HCT116 (cell line): ENCODE measurements around the gene NAGA.

Experiments used
- CTCF ChIP-seq, 3 experiments: fragments of 200-600 bp in 1 of 3; sonication (generic) in 1 of 3; IDR thresholded peaks in 2 of 3; conservative IDR thresholded peaks in 1 of 3; 2 replicates each; pipeline ENCODE4 v1.5.1; 2012 to 2017; ENCODE audit warnings: low read depth in 2 of 3, low read length in 2 of 3, antibody characterized with exemption in 1 of 3, borderline replicate concordance in 1 of 3, control low read depth in 1 of 3, mild to moderate bottlenecking in 1 of 3, mixed read lengths in 1 of 3, mixed run types in 1 of 3, moderate library complexity in 1 of 3; ENCODE audit not compliant: insufficient read depth in 1 of 3
- EGR1 ChIP-seq: IDR thresholded peaks from 2 replicates; pipeline ENCODE4 v1.6.1; 2012; ENCODE audit warnings: low read depth
- JUND ChIP-seq: IDR thresholded peaks from 2 replicates; pipeline ENCODE4 v1.6.1; 2012
- POLR2A ChIP-seq: IDR thresholded peaks from 2 replicates; pipeline ENCODE4 v1.7.0; 2011; ENCODE audit warnings: borderline replicate concordance; ENCODE audit not compliant: insufficient read depth, insufficient read length; ENCODE audit errors: extremely low read depth
- SP1 ChIP-seq: IDR thresholded peaks from 2 replicates; pipeline ENCODE4 v1.6.1; 2012; ENCODE audit warnings: low read depth

- TF ChIP-seq CTCF (IDR thresholded peaks at IDR 0.05 in 2 of 3, conservative IDR thresholded peaks at IDR 0.05 in 1 of 3; ENCODE audit: borderline replicate concordance in 1 of 3, insufficient read depth in 1 of 3, low read depth in 2 of 3, low read length in 2 of 3) (no peak), JUND (no peak), POLR2A (no peak), EGR1 (no peak), SP1 (no peak)
Measured at GRCh38 chr22:42101199-42101598, 30.6 kb upstream of the NAGA start.
